Upper lobe of left lung (tissue), 4 donors: Measurements from ENCODE around the gene TCHP.

Experiments used
- CTCF ChIP-seq, 6 experiments: fragments of 450-650 bp in 4 of 6; fragments of 200-600 bp in 2 of 6; sonication (generic) in 2 of 6; IDR thresholded peaks; one replicate each; pipeline ENCODE4 v1.5.1; 2016 to 2019; ENCODE audit warnings: antibody characterized with exemption in 6 of 6
- POLR2AphosphoS5 ChIP-seq, 2 donors: sonication (generic); formaldehyde crosslinking; IDR thresholded peaks; one replicate each; pipeline ENCODE4 v1.5.1; 2017; ENCODE audit warnings: antibody characterized with exemption in 2 of 2

GRCh38 chr12:109927622-109928021 is 27.5 kb downstream of the TCHP start:
- TF ChIP-seq POLR2AphosphoS5 (IDR thresholded peaks at IDR 0.05) = no peak
- TF ChIP-seq CTCF (IDR thresholded peaks at IDR 0.05) = peak in 5 of 6 experiments; percentile 35 to 49 (median 36)
